SK-N-SH (cell line): ENCODE data around the gene AZIN2. TPM values are rescaled to one million over a fixed set of nuclear protein-coding genes. Genes with fewer than 3 reads are reported as not detected.
A peak's percentile ranks its signal among the peaks of the same experiment; 100 is the strongest.

Experiments used
- CTCF ChIA-PET: fragments of 300-600, 350-600 bp; formaldehyde crosslinking; extraction: SDS; loops from one replicate; lab custom pipeline; 2021; lab: Yijun Ruan, JAX
- POLR2A ChIA-PET: fragments of 350-600 bp; sonication (Branson Sonifier 250); formaldehyde crosslinking; extraction: SDS; loops from one replicate; lab custom pipeline; 2020; ENCODE audit warnings: antibody characterized with exemption, inconsistent platforms; lab: Yijun Ruan, JAX
- DNase-seq: peaks from one replicate; pipeline ENCODE4 v3.0.0; 2012
- H2AFZ ChIP-seq: fragments of 200-600 bp; sonication (generic); 2 replicates; pipeline ENCODE4 v1.8.1; 2016; ENCODE audit warnings: antibody characterized with exemption, mild to moderate bottlenecking, low read depth
- H3F3A ChIP-seq: fragments of 200-600 bp; sonication (generic); replicated peaks from 2 replicates; pipeline ENCODE3; 2016; ENCODE audit warnings: antibody characterized with exemption, mild to moderate bottlenecking; ENCODE audit not compliant: insufficient read depth
- H3K27ac ChIP-seq, 2 experiments: fragments of 200-500 bp in 1 of 2; fragments of 200-600 bp in 1 of 2; sonication (Bioruptor generic) in 1 of 2; sonication (generic), shearing (Covaris generic) in 1 of 2; 2 replicates each; pipeline versions ENCODE4 v1.5.1 to v1.6.1; 2014 to 2016; ENCODE audit warnings: low read depth in 2 of 2, inconsistent platforms in 1 of 2, low read length in 1 of 2, mild to moderate bottlenecking in 1 of 2, mixed read lengths in 1 of 2
- H3K27me3 ChIP-seq: fragments of 200-600 bp; sonication (generic), shearing (Covaris generic); 2 replicates; pipeline ENCODE4 v1.6.1; 2016; ENCODE audit warnings: mixed run types; ENCODE audit not compliant: insufficient read depth
- H3K36me3 ChIP-seq, 2 experiments: fragments of 200-500 bp in 1 of 2; fragments of 200-600 bp in 1 of 2; sonication (Bioruptor generic) in 1 of 2; sonication (generic) in 1 of 2; replicated peaks in 1 of 2; 2 replicates each; pipeline versions ENCODE3 to v1.5.1; 2014 to 2016; ENCODE audit warnings: low read length in 1 of 2, mild to moderate bottlenecking in 1 of 2; ENCODE audit not compliant: insufficient read depth in 2 of 2, control insufficient read depth in 1 of 2
- H3K4me1 ChIP-seq, 2 experiments: fragments of 200-500 bp in 1 of 2; fragments of 200-600 bp in 1 of 2; sonication (Bioruptor generic) in 1 of 2; sonication (generic), shearing (Covaris generic) in 1 of 2; 2 replicates each; pipeline versions ENCODE4 v1.5.1 to v1.6.1; 2014 to 2016; ENCODE audit warnings: low read depth in 1 of 2, low read length in 1 of 2, mixed run types in 1 of 2; ENCODE audit not compliant: insufficient read depth in 2 of 2, control insufficient read depth in 1 of 2
- H3K4me2 ChIP-seq: fragments of 200-600 bp; sonication (generic), shearing (Covaris generic); 2 replicates; pipeline ENCODE4 v1.6.1; 2017; ENCODE audit warnings: mixed run types
- H3K4me3 ChIP-seq, 2 experiments: fragments of 200-500 bp in 1 of 2; fragments of 200-600 bp in 1 of 2; sonication (Bioruptor generic) in 1 of 2; sonication (generic), shearing (Covaris generic) in 1 of 2; 2 replicates each; pipeline versions ENCODE4 v1.5.1 to v1.8.1; 2014 to 2016; ENCODE audit warnings: low read depth in 2 of 2, inconsistent platforms in 1 of 2, low read length in 1 of 2, mild to moderate bottlenecking in 1 of 2, mixed read lengths in 1 of 2, moderate library complexity in 1 of 2
- H3K79me2 ChIP-seq: fragments of 200-600 bp; sonication (generic); 2 replicates; pipeline ENCODE4 v1.8.1; 2017; ENCODE audit warnings: mild to moderate bottlenecking; ENCODE audit not compliant: insufficient read depth
- H3K9ac ChIP-seq: fragments of 200-600 bp; sonication (generic); 2 replicates; pipeline ENCODE4 v1.6.1; 2017; ENCODE audit warnings: mixed run types
- H3K9me2 ChIP-seq: fragments of 200-600 bp; sonication (generic); 2 replicates; pipeline ENCODE4 v1.6.1; 2017; ENCODE audit warnings: mixed run types
- H3K9me3 ChIP-seq: fragments of 200-600 bp; sonication (generic); 2 replicates; pipeline ENCODE4 v1.6.1; 2017; ENCODE audit warnings: mixed run types, mild to moderate bottlenecking, moderate library complexity
- H4K20me1 ChIP-seq: fragments of 200-600 bp; sonication (generic); 2 replicates; pipeline ENCODE4 v1.6.1; 2017; ENCODE audit warnings: mild to moderate bottlenecking, mixed run types; ENCODE audit not compliant: insufficient read depth
- CHD2 ChIP-seq: fragments of 150-350 bp; IDR thresholded peaks from 2 replicates; pipeline ENCODE4 v1.6.1; 2018; ENCODE audit warnings: low read length; ENCODE audit not compliant: partially characterized antibody
- EZH2phosphoT487 ChIP-seq: fragments of 200-600 bp; sonication (generic); IDR thresholded peaks from 2 replicates; pipeline ENCODE4 v1.6.1; 2017; ENCODE audit warnings: low read depth, mixed run types, mild to moderate bottlenecking, antibody characterized with exemption, moderate library complexity, borderline replicate concordance
- GATA2 ChIP-seq: sonication (generic); formaldehyde crosslinking; IDR thresholded peaks from 2 replicates; pipeline ENCODE4 v1.5.0; 2020; ENCODE audit warnings: mild to moderate bottlenecking, missing genetic modification reagents
- JUND ChIP-seq: IDR thresholded peaks from 2 replicates; pipeline ENCODE4 v1.4.0; 2012
- NRF1 ChIP-seq: IDR thresholded peaks from 2 replicates; pipeline ENCODE4 v1.6.1; 2012; ENCODE audit warnings: low read depth, mild to moderate bottlenecking, low read length
- RAD21 ChIP-seq: IDR thresholded peaks from 2 replicates; pipeline ENCODE4 v1.6.1; 2012; ENCODE audit warnings: mild to moderate bottlenecking, low read length
- RCOR1 ChIP-seq: fragments of 150-350 bp; IDR thresholded peaks from 2 replicates; pipeline ENCODE4 v1.6.1; 2017; ENCODE audit warnings: antibody characterized with exemption, low read length
- RFX5 ChIP-seq: IDR thresholded peaks from 2 replicates; pipeline ENCODE4 v1.6.1; 2012; ENCODE audit warnings: mild to moderate bottlenecking, improper control_type of control experiment, low read length
- TAF1 ChIP-seq: IDR thresholded peaks from 2 replicates; pipeline ENCODE4 v1.6.1; 2012; ENCODE audit warnings: low read depth, mild to moderate bottlenecking, low read length, moderate library complexity, borderline replicate concordance
- WGBS: methylation state at CpG from one replicate; pipeline ENCODE4 v1.1.6; 2017; ENCODE audit warnings: low lambda C conversion rate; 5-methylcytosine and 5-hydroxymethylcytosine counted together
- polyA plus RNA-seq, 3 experiments: library from polyadenylated mRNA; depleted of rRNA; stranded (reverse); fragments of >200 nt; gene quantifications; 2 replicates each; pipeline ENCODE4 v1.2.3, GENCODE V29; 2012
- TF ChIP-seq, protein P1 (sequence below): fragments of 200-600 bp; sonication (generic); IDR thresholded peaks from 2 replicates; pipeline ENCODE4 v1.6.1; 2017; ENCODE audit warnings: antibody characterized with exemption, mild to moderate bottlenecking, moderate library complexity
- TF ChIP-seq, protein P2 (sequence below): IDR thresholded peaks from 2 replicates; pipeline ENCODE4 v1.4.0; 2012; ENCODE audit warnings: low read depth, borderline replicate concordance
- TF ChIP-seq, protein P3 (sequence below): IDR thresholded peaks from 2 replicates; pipeline ENCODE4 v1.4.0; 2012; ENCODE audit warnings: low read depth, borderline replicate concordance
- TF ChIP-seq, protein P4 (sequence below): fragments of 150-350 bp; IDR thresholded peaks from 2 replicates; pipeline ENCODE4 v1.6.1; 2017; ENCODE audit warnings: antibody characterized with exemption, low read length, low read depth, borderline replicate concordance

The AZIN2 gene
- polyA plus RNA-seq, 1 of the 3 experiments (the other 2 are of a cell fraction): 17.8 TPM

DNA sequence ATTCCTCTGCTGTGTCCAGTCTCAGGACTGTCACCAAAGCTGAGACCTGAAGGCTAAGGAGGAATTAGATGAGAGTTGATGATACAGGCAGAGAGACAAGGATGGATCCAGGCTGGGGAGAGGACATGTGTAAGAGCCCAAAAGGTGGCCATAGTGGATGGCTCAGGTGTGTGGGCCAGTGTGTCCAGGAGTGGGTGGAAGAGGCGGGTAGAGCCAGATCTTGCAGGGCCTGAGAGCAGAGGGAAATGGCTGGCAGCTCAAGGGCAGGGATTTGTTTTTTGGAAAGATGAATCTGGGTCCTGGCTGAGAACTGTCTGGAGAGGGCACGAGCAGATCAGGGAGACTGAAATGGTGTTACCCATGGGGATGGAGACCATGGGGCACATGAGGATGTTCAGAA lies 38.1 kb downstream of the AZIN2 start (continued):
- TF ChIP-seq, protein P1, sequence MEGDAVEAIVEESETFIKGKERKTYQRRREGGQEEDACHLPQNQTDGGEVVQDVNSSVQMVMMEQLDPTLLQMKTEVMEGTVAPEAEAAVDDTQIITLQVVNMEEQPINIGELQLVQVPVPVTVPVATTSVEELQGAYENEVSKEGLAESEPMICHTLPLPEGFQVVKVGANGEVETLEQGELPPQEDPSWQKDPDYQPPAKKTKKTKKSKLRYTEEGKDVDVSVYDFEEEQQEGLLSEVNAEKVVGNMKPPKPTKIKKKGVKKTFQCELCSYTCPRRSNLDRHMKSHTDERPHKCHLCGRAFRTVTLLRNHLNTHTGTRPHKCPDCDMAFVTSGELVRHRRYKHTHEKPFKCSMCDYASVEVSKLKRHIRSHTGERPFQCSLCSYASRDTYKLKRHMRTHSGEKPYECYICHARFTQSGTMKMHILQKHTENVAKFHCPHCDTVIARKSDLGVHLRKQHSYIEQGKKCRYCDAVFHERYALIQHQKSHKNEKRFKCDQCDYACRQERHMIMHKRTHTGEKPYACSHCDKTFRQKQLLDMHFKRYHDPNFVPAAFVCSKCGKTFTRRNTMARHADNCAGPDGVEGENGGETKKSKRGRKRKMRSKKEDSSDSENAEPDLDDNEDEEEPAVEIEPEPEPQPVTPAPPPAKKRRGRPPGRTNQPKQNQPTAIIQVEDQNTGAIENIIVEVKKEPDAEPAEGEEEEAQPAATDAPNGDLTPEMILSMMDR: no peak
- TF ChIP-seq, protein P2, sequence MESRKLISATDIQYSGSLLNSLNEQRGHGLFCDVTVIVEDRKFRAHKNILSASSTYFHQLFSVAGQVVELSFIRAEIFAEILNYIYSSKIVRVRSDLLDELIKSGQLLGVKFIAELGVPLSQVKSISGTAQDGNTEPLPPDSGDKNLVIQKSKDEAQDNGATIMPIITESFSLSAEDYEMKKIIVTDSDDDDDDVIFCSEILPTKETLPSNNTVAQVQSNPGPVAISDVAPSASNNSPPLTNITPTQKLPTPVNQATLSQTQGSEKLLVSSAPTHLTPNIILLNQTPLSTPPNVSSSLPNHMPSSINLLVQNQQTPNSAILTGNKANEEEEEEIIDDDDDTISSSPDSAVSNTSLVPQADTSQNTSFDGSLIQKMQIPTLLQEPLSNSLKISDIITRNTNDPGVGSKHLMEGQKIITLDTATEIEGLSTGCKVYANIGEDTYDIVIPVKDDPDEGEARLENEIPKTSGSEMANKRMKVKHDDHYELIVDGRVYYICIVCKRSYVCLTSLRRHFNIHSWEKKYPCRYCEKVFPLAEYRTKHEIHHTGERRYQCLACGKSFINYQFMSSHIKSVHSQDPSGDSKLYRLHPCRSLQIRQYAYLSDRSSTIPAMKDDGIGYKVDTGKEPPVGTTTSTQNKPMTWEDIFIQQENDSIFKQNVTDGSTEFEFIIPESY: no peak
- TF ChIP-seq RCOR1: no peak
- no peak for TF ChIP-seq TAF1
- no peak for TF ChIP-seq RFX5

DNA sequence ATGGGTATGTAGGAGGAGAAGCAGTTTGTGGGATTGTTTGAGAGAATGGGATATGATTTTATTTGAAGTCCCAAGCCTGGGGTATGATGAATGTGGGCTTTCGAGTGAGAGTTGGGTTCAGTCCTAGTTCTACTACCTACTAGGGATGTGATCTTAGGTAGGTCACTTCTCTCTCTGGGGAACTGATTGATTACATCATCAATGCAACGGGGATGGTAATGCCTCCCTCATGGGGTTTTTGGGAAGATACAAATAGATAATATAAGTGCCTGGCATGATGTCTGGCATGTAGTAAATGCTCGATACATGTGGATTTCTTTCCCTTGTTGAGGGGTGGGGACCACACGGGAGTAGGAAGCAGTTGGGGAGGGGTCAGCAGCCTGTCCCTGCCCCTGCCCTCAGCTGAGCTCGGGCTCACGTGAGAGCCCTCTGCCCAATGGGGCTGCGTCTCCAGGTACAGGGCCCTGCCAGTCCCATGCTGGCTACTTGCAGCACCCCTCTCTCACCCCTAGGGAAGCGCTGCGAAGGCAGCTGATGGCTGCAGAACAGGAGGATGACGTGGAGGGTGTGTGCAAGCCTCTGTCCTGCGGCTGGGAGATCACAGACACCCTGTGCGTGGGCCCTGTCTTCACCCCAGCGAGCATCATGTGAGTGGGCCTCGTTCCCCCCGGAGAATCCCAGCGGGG lies 38.7 kb downstream of the AZIN2 start:
- H2AFZ ChIP-seq: no peak overlapping the region
- no peak overlapping the region for H3K4me3 ChIP-seq
- 82% methylated on average over 6 of the region's 16 CpGs for WGBS
- no peaks in the 10 kb centered on the region for H3K27me3 ChIP-seq
- H3K9ac ChIP-seq: no peak overlapping the region
- TF ChIP-seq NRF1 (no peak), JUND (no peak), RAD21 (no peak), RCOR1 (no peak)
- no peaks in the 10 kb centered on the region for H3K79me2 ChIP-seq
- DNase-seq: no peak
- no peaks in the 10 kb centered on the region for H3K36me3 ChIP-seq
- H3K4me2 ChIP-seq: no peak overlapping the region
- no peaks in the 10 kb centered on the region for H3F3A ChIP-seq
- CTCF ChIA-PET: no interaction called here
- no peaks in the 10 kb centered on the region for H4K20me1 ChIP-seq
- H3K4me1 ChIP-seq: peaks cover 0 to 4% of the 10 kb centered on the region in 2 experiments; a peak in 1 of 4 replicates
- no peaks in the 10 kb centered on the region for H3K9me2 ChIP-seq
- no peaks in the 10 kb centered on the region for H3K9me3 ChIP-seq
- POLR2A ChIA-PET: no interaction called here
- no peak overlapping the region for H3K27ac ChIP-seq

DNA sequence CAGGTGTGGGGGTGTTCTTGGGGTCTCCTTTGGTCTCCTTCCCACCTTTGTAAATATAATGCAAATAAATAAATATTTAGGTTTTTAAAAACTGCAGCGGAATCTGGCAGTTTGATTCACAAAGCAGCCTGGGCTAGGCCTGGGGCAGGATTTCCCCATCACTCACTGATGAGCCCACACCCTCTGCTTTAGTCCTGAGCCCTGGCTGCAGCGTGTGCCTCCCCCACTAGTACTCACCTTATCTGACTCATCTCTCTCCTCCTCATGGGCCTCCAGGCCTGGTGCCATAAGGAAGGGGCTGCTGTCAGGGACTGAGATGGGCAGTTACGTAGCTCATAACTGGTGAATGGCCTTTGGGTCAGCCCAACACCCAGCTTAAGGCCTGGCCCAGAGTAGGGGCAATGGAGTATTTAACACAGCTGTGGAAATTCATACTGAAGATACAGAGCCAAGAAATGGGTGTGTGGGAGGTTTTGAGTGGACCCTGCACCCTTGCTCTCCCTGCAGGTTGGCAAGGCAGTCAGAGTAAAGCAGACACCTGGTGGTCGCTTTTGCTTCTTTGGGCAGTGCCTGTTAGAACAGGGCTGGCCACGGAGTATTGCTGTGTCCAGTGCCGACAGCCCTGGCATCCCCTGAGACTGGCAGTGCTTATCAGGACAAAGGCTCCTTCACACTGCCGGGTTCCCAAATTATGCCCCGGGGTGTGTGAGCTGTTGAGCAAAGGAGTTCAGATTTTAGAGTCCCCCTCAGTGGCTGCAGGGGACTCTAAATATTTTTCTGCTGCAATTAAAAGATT lies 39.7 kb downstream of the AZIN2 start:
- H3K4me2 ChIP-seq: no peak overlapping the region
- no peaks in the 10 kb centered on the region for H3F3A ChIP-seq
- no peak overlapping the region for H3K9ac ChIP-seq
- 81% methylated on average over 4 of the region's 8 CpGs for WGBS
- H4K20me1 ChIP-seq: no peaks in the 10 kb centered on the region
- no peak overlapping the region for H2AFZ ChIP-seq
- ChIA-PET CTCF (no interaction called here), POLR2A (no interaction called here)
- H3K4me1 ChIP-seq: peaks cover 0 to 4% of the 10 kb centered on the region in 2 experiments; a peak in 1 of 4 replicates
- DNase-seq: peak; percentile 50
- no peak overlapping the region for H3K4me3 ChIP-seq
- H3K27me3 ChIP-seq: no peaks in the 10 kb centered on the region
- no peak overlapping the region for H3K27ac ChIP-seq
- TF ChIP-seq, protein P3, sequence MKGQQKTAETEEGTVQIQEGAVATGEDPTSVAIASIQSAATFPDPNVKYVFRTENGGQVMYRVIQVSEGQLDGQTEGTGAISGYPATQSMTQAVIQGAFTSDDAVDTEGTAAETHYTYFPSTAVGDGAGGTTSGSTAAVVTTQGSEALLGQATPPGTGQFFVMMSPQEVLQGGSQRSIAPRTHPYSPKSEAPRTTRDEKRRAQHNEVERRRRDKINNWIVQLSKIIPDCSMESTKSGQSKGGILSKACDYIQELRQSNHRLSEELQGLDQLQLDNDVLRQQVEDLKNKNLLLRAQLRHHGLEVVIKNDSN: no peak
- TF ChIP-seq GATA2 (peak; percentile 32; the same call in 1 of the 2 replicates), CHD2 (no peak), RAD21 (no peak), EZH2phosphoT487 (no peak)
- TF ChIP-seq, protein P4, sequence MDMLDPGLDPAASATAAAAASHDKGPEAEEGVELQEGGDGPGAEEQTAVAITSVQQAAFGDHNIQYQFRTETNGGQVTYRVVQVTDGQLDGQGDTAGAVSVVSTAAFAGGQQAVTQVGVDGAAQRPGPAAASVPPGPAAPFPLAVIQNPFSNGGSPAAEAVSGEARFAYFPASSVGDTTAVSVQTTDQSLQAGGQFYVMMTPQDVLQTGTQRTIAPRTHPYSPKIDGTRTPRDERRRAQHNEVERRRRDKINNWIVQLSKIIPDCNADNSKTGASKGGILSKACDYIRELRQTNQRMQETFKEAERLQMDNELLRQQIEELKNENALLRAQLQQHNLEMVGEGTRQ: no peak
- TF ChIP-seq, protein P1: no peak
- H3K9me2 ChIP-seq: no peaks in the 10 kb centered on the region
- H3K79me2 ChIP-seq: 0 out of 2 replicates have a peak, but pooled peaks cover under 1% of the 10 kb centered on the region
- H3K9me3 ChIP-seq: no peaks in the 10 kb centered on the region
- no peaks in the 10 kb centered on the region for H3K36me3 ChIP-seq
